A673 (cell line): Measurements from ENCODE around the gene SRCAP. TPM values are rescaled to one million over a fixed set of nuclear protein-coding genes. Genes with fewer than 3 reads are reported as not detected.
A peak's percentile ranks its signal among the peaks of the same experiment; 100 is the strongest.

Source experiments
- BruUV-seq: library from RNA; stranded (reverse); fragments of 400-500 nt; replicated peaks from 2 replicates; lab custom pipeline; 2021; lab: Mats Ljungman, UMichigan
- CTCF ChIA-PET: fragments of 300-600 bp; sonication (Branson Sonifier 250); formaldehyde crosslinking; loops from one replicate; lab custom pipeline; 2022; ENCODE audit warnings: antibody characterized with exemption; lab: Charles Lee
- POLR2A ChIA-PET: fragments of 300-600 bp; sonication (Branson Sonifier 250); formaldehyde crosslinking; loops from one replicate; lab custom pipeline; 2022; ENCODE audit warnings: antibody characterized with exemption; ENCODE audit not compliant: low non-redundant PET; lab: Charles Lee
- DNase-seq: peaks from one replicate; pipeline ENCODE4 v3.0.0-alpha.2; 2015; ENCODE audit warnings: low spot score
- H3K27ac ChIP-seq: fragments of 200-600 bp; sonication (generic); 2 replicates; pipeline ENCODE4 v1.5.1; 2016; ENCODE audit warnings: mixed run types, low read depth, mild to moderate bottlenecking, mixed read lengths, antibody characterized with exemption, low read length; ENCODE audit not compliant: poor library complexity, severe bottlenecking
- H3K27me3 ChIP-seq: fragments of 200-600 bp; sonication (generic); replicated peaks from 2 replicates; pipeline ENCODE4 v1.6.1; 2017; ENCODE audit warnings: mixed run types, low read depth, mild to moderate bottlenecking, mixed read lengths, antibody characterized with exemption, low read length; ENCODE audit not compliant: insufficient read depth, poor library complexity
- H3K36me3 ChIP-seq: fragments of 200-600 bp; sonication (generic); 2 replicates; pipeline ENCODE4 v1.6.1; 2016; ENCODE audit warnings: mixed run types, mild to moderate bottlenecking, mixed read lengths, antibody characterized with exemption, low read length; ENCODE audit not compliant: insufficient read depth, poor library complexity, severe bottlenecking
- H3K4me1 ChIP-seq: fragments of 200-600 bp; sonication (generic); 2 replicates; pipeline ENCODE4 v1.6.1; 2017; ENCODE audit warnings: mixed run types, mild to moderate bottlenecking, mixed read lengths, antibody characterized with exemption, low read length; ENCODE audit not compliant: insufficient read depth, poor library complexity, severe bottlenecking
- H3K4me3 ChIP-seq: fragments of 200-600 bp; sonication (generic); 2 replicates; pipeline ENCODE4 v1.5.1; 2016; ENCODE audit warnings: low read depth, mixed run types, mild to moderate bottlenecking, mixed read lengths, low read length; ENCODE audit not compliant: poor library complexity, severe bottlenecking
- H3K9me3 ChIP-seq: fragments of 200-600 bp; sonication (generic); 2 replicates; pipeline ENCODE4 v1.6.1; 2016; ENCODE audit warnings: mixed run types, low read depth, mild to moderate bottlenecking, mixed read lengths, antibody characterized with exemption, low read length; ENCODE audit not compliant: poor library complexity, severe bottlenecking
- EZH2 ChIP-seq: fragments of 200-600 bp; sonication (generic); IDR thresholded peaks from 2 replicates; pipeline ENCODE4 v1.6.1; 2017; ENCODE audit warnings: borderline replicate concordance, low read depth, mild to moderate bottlenecking, mixed read lengths, antibody characterized with exemption, low read length; ENCODE audit not compliant: poor library complexity, severe bottlenecking
- intact Hi-C: fragments of 100-400 bp; cut with micrococcal nuclease; formaldehyde crosslinking; loops from one replicate; pipeline ENCODE4 v1.10.0; 2022; ENCODE audit not compliant: unreplicated experiment
- total RNA-seq: library from RNA; stranded (reverse); gene quantifications from 2 replicates; pipeline ENCODE4 v1.2.3, GENCODE V29; 2021
- TF ChIP-seq, protein P1 (sequence below): fragments of 300-800, 200-600 bp; sonication (generic); conservative IDR thresholded peaks from 2 replicates; pipeline ENCODE4 v1.5.1; 2017; ENCODE audit warnings: low read depth, mild to moderate bottlenecking, antibody characterized with exemption, low read length, moderate library complexity, mixed read lengths

SRCAP gene
- total RNA-seq, 1 experiment from 2014 or later: 104 TPM

DNA sequence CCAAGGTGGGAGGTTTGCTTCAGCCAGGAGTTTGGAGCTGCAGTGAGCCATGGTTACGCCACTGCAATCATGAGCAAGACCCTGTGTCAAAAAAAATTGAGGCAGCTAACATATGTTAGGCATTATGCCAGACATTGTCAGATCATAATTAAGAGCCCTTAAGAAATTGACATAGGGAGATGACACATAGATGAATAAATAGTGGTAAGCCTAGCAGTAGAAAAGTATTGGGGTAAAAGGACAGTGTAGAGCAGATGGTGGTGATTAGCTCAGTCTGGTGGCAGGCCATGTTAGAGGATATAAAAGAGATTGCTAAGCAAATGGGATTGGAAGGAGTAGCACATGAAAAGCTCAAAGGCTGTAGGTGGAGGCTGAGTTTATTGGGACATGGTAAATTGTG, 22.6 kb downstream of the SRCAP start:
- POLR2A ChIA-PET: no interaction called here
- H3K36me3 ChIP-seq: peaks cover 87% of the 10 kb centered on the region
- DNase-seq: no peak
- H3K9me3 ChIP-seq: no peaks in the 10 kb centered on the region
- intact Hi-C loops: no loop called here
- CTCF ChIA-PET: no interaction called here
- TF ChIP-seq EZH2: no peak
- no peak overlapping the region for H3K27ac ChIP-seq
- no TSS peak for BruUV-seq
- no peak overlapping the region for H3K4me3 ChIP-seq
- no peaks in the 10 kb centered on the region for H3K27me3 ChIP-seq
- H3K4me1 ChIP-seq: no peaks in the 10 kb centered on the region

DNA sequence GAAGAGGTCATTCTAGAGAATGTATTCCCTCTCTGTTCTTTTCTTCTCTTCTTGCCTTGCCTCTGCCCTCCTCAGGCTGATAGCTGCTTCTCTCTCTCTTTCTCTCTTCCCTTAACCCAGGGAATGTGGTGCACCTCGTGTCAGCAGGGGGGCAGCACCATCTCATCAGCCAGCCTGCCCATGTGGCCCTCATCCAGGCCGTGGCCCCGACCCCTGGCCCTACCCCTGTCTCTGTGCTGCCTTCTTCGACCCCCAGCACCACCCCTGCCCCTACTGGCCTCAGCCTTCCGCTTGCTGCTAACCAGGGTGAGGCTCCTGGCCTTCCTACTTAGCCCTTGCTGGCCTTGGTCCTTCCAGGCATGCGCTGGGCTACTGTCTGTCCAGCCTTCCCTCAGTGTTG, 23.5 kb downstream of the SRCAP start:
- ChIA-PET CTCF (no interaction called here), POLR2A (no interaction called here)
- no TSS peak for BruUV-seq

DNA sequence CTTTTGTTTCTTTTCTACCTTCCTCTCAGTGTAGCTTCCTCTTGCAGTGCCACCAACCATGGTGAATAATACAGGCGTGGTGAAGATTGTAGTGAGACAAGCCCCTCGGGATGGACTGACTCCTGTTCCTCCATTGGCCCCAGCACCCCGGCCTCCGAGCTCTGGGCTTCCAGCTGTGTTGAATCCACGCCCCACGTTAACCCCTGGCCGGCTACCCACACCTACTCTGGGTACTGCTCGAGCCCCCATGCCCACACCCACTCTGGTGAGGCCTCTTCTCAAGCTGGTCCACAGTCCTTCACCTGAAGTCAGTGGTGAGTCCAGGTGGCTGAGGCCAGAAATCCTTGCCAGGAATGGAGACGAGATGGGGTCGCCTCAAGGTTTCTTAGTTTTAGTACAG, 23.9 kb downstream of the SRCAP start:
- Histone ChIP-seq H3K36me3 (peaks cover 75% of the 10 kb centered on the region), H3K9me3 (no peaks in the 10 kb centered on the region), H3K4me1 (no peaks in the 10 kb centered on the region), H3K27me3 (no peaks in the 10 kb centered on the region), H3K27ac (no peak overlapping the region), H3K4me3 (no peak overlapping the region)
- no peak for DNase-seq
- ChIA-PET CTCF (no interaction called here), POLR2A (no interaction called here)
- no TSS peak for BruUV-seq
- intact Hi-C loops: no loop called here
- TF ChIP-seq EZH2: no peak
- TF ChIP-seq, protein P1, sequence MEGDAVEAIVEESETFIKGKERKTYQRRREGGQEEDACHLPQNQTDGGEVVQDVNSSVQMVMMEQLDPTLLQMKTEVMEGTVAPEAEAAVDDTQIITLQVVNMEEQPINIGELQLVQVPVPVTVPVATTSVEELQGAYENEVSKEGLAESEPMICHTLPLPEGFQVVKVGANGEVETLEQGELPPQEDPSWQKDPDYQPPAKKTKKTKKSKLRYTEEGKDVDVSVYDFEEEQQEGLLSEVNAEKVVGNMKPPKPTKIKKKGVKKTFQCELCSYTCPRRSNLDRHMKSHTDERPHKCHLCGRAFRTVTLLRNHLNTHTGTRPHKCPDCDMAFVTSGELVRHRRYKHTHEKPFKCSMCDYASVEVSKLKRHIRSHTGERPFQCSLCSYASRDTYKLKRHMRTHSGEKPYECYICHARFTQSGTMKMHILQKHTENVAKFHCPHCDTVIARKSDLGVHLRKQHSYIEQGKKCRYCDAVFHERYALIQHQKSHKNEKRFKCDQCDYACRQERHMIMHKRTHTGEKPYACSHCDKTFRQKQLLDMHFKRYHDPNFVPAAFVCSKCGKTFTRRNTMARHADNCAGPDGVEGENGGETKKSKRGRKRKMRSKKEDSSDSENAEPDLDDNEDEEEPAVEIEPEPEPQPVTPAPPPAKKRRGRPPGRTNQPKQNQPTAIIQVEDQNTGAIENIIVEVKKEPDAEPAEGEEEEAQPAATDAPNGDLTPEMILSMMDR: no peak

More for the DNA sequence above, 23.5 kb downstream of the SRCAP start:
- no peaks in the 10 kb centered on the region for H3K9me3 ChIP-seq
- no peak overlapping the region for H3K27ac ChIP-seq
- intact Hi-C loops: no loop called here
- H3K36me3 ChIP-seq: peaks cover 79% of the 10 kb centered on the region
- TF ChIP-seq, protein P1: no peak
- no peak for TF ChIP-seq EZH2
- H3K4me1 ChIP-seq: no peaks in the 10 kb centered on the region
- no peaks in the 10 kb centered on the region for H3K27me3 ChIP-seq
- DNase-seq: no peak
- no peak overlapping the region for H3K4me3 ChIP-seq

DNA sequence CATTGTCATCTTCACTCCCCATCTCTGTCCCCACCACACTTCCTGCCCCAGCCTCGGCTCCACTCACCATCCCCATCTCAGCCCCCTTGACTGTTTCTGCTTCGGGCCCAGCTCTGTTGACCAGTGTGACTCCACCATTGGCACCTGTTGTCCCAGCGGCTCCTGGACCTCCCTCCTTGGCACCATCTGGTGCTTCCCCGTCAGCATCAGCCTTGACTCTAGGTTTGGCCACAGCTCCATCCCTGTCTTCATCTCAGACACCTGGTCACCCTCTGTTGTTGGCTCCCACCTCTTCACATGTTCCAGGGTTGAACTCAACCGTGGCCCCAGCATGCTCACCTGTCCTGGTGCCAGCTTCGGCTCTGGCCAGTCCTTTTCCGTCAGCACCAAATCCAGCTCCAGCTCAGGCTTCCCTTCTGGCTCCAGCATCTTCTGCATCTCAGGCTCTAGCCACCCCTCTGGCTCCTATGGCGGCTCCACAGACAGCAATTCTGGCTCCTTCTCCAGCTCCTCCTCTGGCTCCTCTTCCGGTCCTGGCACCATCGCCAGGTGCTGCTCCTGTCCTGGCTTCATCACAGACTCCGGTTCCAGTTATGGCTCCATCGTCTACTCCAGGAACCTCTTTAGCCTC, 24.9 kb downstream of the SRCAP start:
- POLR2A ChIA-PET: no interaction called here
- CTCF ChIA-PET: no interaction called here
- Histone ChIP-seq H3K4me1 (no peaks in the 10 kb centered on the region), H3K36me3 (peaks cover 75% of the 10 kb centered on the region), H3K27me3 (no peaks in the 10 kb centered on the region), H3K4me3 (no peak overlapping the region), H3K9me3 (no peaks in the 10 kb centered on the region), H3K27ac (no peak overlapping the region)
- no peak for DNase-seq
- TF ChIP-seq, protein P1: no peak
- no peak for TF ChIP-seq EZH2
- TSS peak; percentile 26 for BruUV-seq
- intact Hi-C loops: no loop called here
